Mucosa of stomach (tissue), 1 donor: ENCODE data around the gene INPP4A.

Experiments
- H3K27me3 ChIP-seq: one replicate; pipeline ENCODE4 v1.7.0; 2013; ENCODE audit warnings: mild to moderate bottlenecking, low read length; ENCODE audit not compliant: control insufficient read depth, insufficient read depth
- H3K36me3 ChIP-seq: one replicate; pipeline ENCODE4 v1.7.0; 2013; ENCODE audit warnings: low read length; ENCODE audit not compliant: control insufficient read depth, insufficient read depth
- H3K4me1 ChIP-seq: one replicate; pipeline ENCODE4 v1.7.0; 2013; ENCODE audit warnings: mild to moderate bottlenecking, low read length; ENCODE audit not compliant: control insufficient read depth, insufficient read depth
- H3K4me3 ChIP-seq: one replicate; pipeline ENCODE4 v1.7.0; 2013; ENCODE audit warnings: low read length
- H3K9ac ChIP-seq: one replicate; pipeline ENCODE4 v1.7.0; 2013; ENCODE audit warnings: mild to moderate bottlenecking, low read length, moderate library complexity
- H3K9me3 ChIP-seq: one replicate; pipeline ENCODE4 v1.7.0; 2013; ENCODE audit warnings: mild to moderate bottlenecking, low read length, moderate library complexity; ENCODE audit not compliant: control insufficient read depth
- donor health status: Pancreatic carcinoma.

The INPP4A gene

GRCh38 chr2:98517636-98518035 lies 73.0 kb downstream of the INPP4A start:
- no peaks in the 10 kb centered on the region for H3K4me1 ChIP-seq
- no peaks in the 10 kb centered on the region for H3K9me3 ChIP-seq
- no peak overlapping the region for H3K4me3 ChIP-seq
- no peaks in the 10 kb centered on the region for H3K27me3 ChIP-seq
- no peaks in the 10 kb centered on the region for H3K36me3 ChIP-seq
- H3K9ac ChIP-seq: no peak overlapping the region

GRCh38 chr2:98518101-98518500 lies 73.4 kb downstream of the INPP4A start:
- Histone ChIP-seq H3K9me3 (no peaks in the 10 kb centered on the region), H3K4me1 (no peaks in the 10 kb centered on the region), H3K4me3 (no peak overlapping the region), H3K36me3 (no peaks in the 10 kb centered on the region), H3K27me3 (no peaks in the 10 kb centered on the region), H3K9ac (no peak overlapping the region)

- Histone ChIP-seq H3K4me1 (peaks cover 3% of the 10 kb centered on the region), H3K4me3 (no peak overlapping the region), H3K36me3 (no peaks in the 10 kb centered on the region), H3K27me3 (no peaks in the 10 kb centered on the region), H3K9ac (no peak overlapping the region), H3K9me3 (no peaks in the 10 kb centered on the region)
Measured at GRCh38 chr2:98519156-98519555, 74.5 kb downstream of the INPP4A start.

GRCh38 chr2:98519851-98520250 lies 75.2 kb downstream of the INPP4A start:
- Histone ChIP-seq H3K36me3 (no peaks in the 10 kb centered on the region), H3K4me3 (no peak overlapping the region), H3K9me3 (no peaks in the 10 kb centered on the region), H3K4me1 (peaks cover 5% of the 10 kb centered on the region), H3K27me3 (no peaks in the 10 kb centered on the region), H3K9ac (no peak overlapping the region)

- peaks cover 5% of the 10 kb centered on the region for H3K4me1 ChIP-seq
- H3K9ac ChIP-seq: no peak overlapping the region
- H3K4me3 ChIP-seq: no peak overlapping the region
- no peaks in the 10 kb centered on the region for H3K36me3 ChIP-seq
- H3K27me3 ChIP-seq: no peaks in the 10 kb centered on the region
- H3K9me3 ChIP-seq: no peaks in the 10 kb centered on the region
Measured at GRCh38 chr2:98520806-98521205, 76.1 kb downstream of the INPP4A start.

- Histone ChIP-seq H3K9ac (no peak overlapping the region), H3K9me3 (no peaks in the 10 kb centered on the region), H3K4me1 (peaks cover 5% of the 10 kb centered on the region), H3K36me3 (no peaks in the 10 kb centered on the region), H3K27me3 (no peaks in the 10 kb centered on the region), H3K4me3 (no peak overlapping the region)
Measured at GRCh38 chr2:98521266-98521665, 76.6 kb downstream of the INPP4A start.

- Histone ChIP-seq H3K36me3 (no peaks in the 10 kb centered on the region), H3K4me1 (peaks cover 5% of the 10 kb centered on the region), H3K9ac (no peak overlapping the region), H3K27me3 (no peaks in the 10 kb centered on the region), H3K4me3 (no peak overlapping the region), H3K9me3 (no peaks in the 10 kb centered on the region)
Measured at GRCh38 chr2:98522854-98523253, 78.2 kb downstream of the INPP4A start.

- Histone ChIP-seq H3K4me1 (peaks cover 5% of the 10 kb centered on the region), H3K9me3 (no peaks in the 10 kb centered on the region), H3K9ac (no peak overlapping the region), H3K4me3 (no peak overlapping the region), H3K27me3 (no peaks in the 10 kb centered on the region), H3K36me3 (no peaks in the 10 kb centered on the region)
Measured at GRCh38 chr2:98524168-98524567, 79.5 kb downstream of the INPP4A start.

GRCh38 chr2:98528349-98528748 lies 83.7 kb downstream of the INPP4A start:
- no peak overlapping the region for H3K4me3 ChIP-seq
- no peaks in the 10 kb centered on the region for H3K9me3 ChIP-seq
- no peaks in the 10 kb centered on the region for H3K27me3 ChIP-seq
- H3K36me3 ChIP-seq: no peaks in the 10 kb centered on the region
- no peak overlapping the region for H3K9ac ChIP-seq
- peaks cover 5% of the 10 kb centered on the region for H3K4me1 ChIP-seq

- no peaks in the 10 kb centered on the region for H3K4me1 ChIP-seq
Measured at GRCh38 chr2:98530114-98530513, 85.5 kb downstream of the INPP4A start.

GRCh38 chr2:98532756-98533155 lies 88.1 kb downstream of the INPP4A start:
- H3K27me3 ChIP-seq: no peaks in the 10 kb centered on the region
- no peaks in the 10 kb centered on the region for H3K4me1 ChIP-seq
- H3K4me3 ChIP-seq: no peak overlapping the region
- no peak overlapping the region for H3K9ac ChIP-seq
- no peaks in the 10 kb centered on the region for H3K9me3 ChIP-seq
- no peaks in the 10 kb centered on the region for H3K36me3 ChIP-seq

More at GRCh38 chr2:98530114-98530513, 85.5 kb downstream of the INPP4A start:
- no peaks in the 10 kb centered on the region for H3K36me3 ChIP-seq
- no peaks in the 10 kb centered on the region for H3K9me3 ChIP-seq
- H3K27me3 ChIP-seq: no peaks in the 10 kb centered on the region
- no peak overlapping the region for H3K9ac ChIP-seq
- no peak overlapping the region for H3K4me3 ChIP-seq

- Histone ChIP-seq H3K9ac (no peak overlapping the region), H3K36me3 (no peaks in the 10 kb centered on the region), H3K4me1 (no peaks in the 10 kb centered on the region), H3K4me3 (no peak overlapping the region), H3K9me3 (no peaks in the 10 kb centered on the region), H3K27me3 (no peaks in the 10 kb centered on the region)
Measured at GRCh38 chr2:98533547-98533946, 88.9 kb downstream of the INPP4A start.

- Histone ChIP-seq H3K9me3 (no peaks in the 10 kb centered on the region), H3K9ac (no peak overlapping the region), H3K4me1 (no peaks in the 10 kb centered on the region), H3K36me3 (no peaks in the 10 kb centered on the region), H3K4me3 (no peak overlapping the region), H3K27me3 (no peaks in the 10 kb centered on the region)
Measured at GRCh38 chr2:98534761-98535160, 90.1 kb downstream of the INPP4A start.
